GM21528 (cell line): ENCODE measurements around the gene KIF18B.
A peak's percentile ranks its signal among the peaks of the same experiment; 100 is the strongest.

Experiments
- ATAC-seq: cut with Tn5 transposase; IDR thresholded peaks from one replicate; pipeline ENCODE4 v1.9.1; 2021; ENCODE audit warnings: mild to moderate bottlenecking, moderate library complexity; ENCODE audit not compliant: unreplicated experiment, low FRiP score

The KIF18B gene

GRCh38 chr17:44947461-44948314 is at the start of gene KIF18B:
Gene KIF18B (minus strand): TSS chr17:44947773. CDS start chr17:44936344, 11,429 bp downstream.
- ATAC-seq = peak; percentile 82

- ATAC-seq = no peak
Observed at GRCh38 chr17:44996304-44996703, 48.7 kb upstream of the KIF18B start.

- no peak for ATAC-seq
Observed at GRCh38 chr17:44995436-44996001, 47.9 kb upstream of the KIF18B start.

GRCh38 chr17:44992242-44992939 is 44.8 kb upstream of the KIF18B start:
- no peak for ATAC-seq

- ATAC-seq = no peak
Observed at GRCh38 chr17:44990994-44991393, 43.4 kb upstream of the KIF18B start.

GRCh38 chr17:44989552-44990138 is 42.1 kb upstream of the KIF18B start:
- ATAC-seq = no peak

GRCh38 chr17:44988044-44988942 is 40.7 kb upstream of the KIF18B start:
- no peak for ATAC-seq

- no peak for ATAC-seq
Observed at GRCh38 chr17:44983563-44983962, 36.0 kb upstream of the KIF18B start.

- ATAC-seq = no peak
Observed at GRCh38 chr17:44982113-44982702, 34.6 kb upstream of the KIF18B start.

GRCh38 chr17:44981221-44981968 is 33.8 kb upstream of the KIF18B start:
- ATAC-seq = no peak

GRCh38 chr17:44979426-44979995 is 31.9 kb upstream of the KIF18B start:
- no peak for ATAC-seq

- no peak for ATAC-seq
Observed at GRCh38 chr17:44978807-44979206, 31.2 kb upstream of the KIF18B start.

- ATAC-seq = no peak
Observed at GRCh38 chr17:44977814-44978550, 30.4 kb upstream of the KIF18B start.

- no peak for ATAC-seq
Observed at GRCh38 chr17:44977065-44977464, 29.5 kb upstream of the KIF18B start.

- ATAC-seq = no peak
Observed at GRCh38 chr17:44976206-44976605, 28.6 kb upstream of the KIF18B start.

GRCh38 chr17:44972953-44973352 is 25.4 kb upstream of the KIF18B start:
- ATAC-seq = no peak

GRCh38 chr17:44971776-44972483 is 24.4 kb upstream of the KIF18B start:
- ATAC-seq = no peak
